Measurements from ENCODE around the gene ENPP1.

ENPP1 gene

DNA sequence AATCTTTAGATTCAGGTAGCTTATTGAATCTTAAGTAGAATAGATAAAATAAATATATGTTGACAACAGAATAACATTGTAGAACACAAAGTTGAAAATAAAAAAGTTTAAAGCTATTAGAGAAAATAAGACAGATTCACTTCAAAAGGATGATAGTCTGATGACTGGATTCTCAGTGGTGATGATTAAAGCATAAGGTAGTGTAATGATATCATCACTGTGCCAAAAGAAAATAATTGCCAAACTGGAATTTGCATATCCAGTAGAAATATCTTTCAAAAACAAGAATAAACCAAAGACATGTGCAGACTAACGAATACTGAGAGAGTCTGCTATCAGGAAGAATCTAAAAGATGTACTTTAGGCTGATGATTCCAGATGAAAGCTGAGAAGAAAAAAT lies 30.2 kb downstream of the ENPP1 start:
- H3K9me3 ChIP-seq (replicated peaks; ENCODE audit: low read length) = no peaks in the 10 kb centered on the region
- no peak overlapping the region for H3K4me3 ChIP-seq (ENCODE audit: low read length)
- H3K4me2 ChIP-seq (ENCODE audit: low read length) = no peak overlapping the region
- no peak overlapping the region for H3K9ac ChIP-seq (ENCODE audit: low read depth, low read length)
- H3K4me1 ChIP-seq (ENCODE audit: control insufficient read depth, insufficient read depth, low read length) = peaks cover 4% of the 10 kb centered on the region
- H3K36me3 ChIP-seq (ENCODE audit: insufficient read depth, low read length) = no peaks in the 10 kb centered on the region
- H3K27me3 ChIP-seq (ENCODE audit: control insufficient read depth, insufficient read depth, low read length) = no peaks in the 10 kb centered on the region

DNA sequence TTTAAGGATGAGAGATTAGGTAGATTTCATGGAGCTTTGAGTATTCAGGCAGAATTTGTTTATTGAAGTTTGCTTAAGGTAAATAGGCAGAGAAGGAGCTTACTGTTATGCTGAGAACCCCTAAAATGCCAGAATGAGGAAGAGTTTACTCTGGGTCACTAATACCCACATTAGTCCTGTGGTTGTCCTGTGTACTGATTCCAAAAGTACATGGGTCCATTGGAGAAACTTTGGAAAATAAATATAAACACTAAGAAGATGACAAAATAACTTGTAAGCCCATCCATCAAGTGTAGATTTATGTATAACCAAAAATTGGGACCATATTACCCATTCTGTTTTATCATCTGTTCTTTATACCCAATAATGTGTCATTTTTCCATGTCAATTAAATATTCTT lies 31.6 kb downstream of the ENPP1 start:
- H3K4me2 ChIP-seq (ENCODE audit: low read length) = no peak overlapping the region
- H3K36me3 ChIP-seq (ENCODE audit: insufficient read depth, low read length) = no peaks in the 10 kb centered on the region
- H3K27me3 ChIP-seq (ENCODE audit: control insufficient read depth, insufficient read depth, low read length) = no peaks in the 10 kb centered on the region
- no peak overlapping the region for H3K4me3 ChIP-seq (ENCODE audit: low read length)
- no peaks in the 10 kb centered on the region for H3K9me3 ChIP-seq (replicated peaks; ENCODE audit: low read length)
- no peak overlapping the region for H3K9ac ChIP-seq (ENCODE audit: low read depth, low read length)
- H3K4me1 ChIP-seq (ENCODE audit: control insufficient read depth, insufficient read depth, low read length) = peaks cover 4% of the 10 kb centered on the region

DNA sequence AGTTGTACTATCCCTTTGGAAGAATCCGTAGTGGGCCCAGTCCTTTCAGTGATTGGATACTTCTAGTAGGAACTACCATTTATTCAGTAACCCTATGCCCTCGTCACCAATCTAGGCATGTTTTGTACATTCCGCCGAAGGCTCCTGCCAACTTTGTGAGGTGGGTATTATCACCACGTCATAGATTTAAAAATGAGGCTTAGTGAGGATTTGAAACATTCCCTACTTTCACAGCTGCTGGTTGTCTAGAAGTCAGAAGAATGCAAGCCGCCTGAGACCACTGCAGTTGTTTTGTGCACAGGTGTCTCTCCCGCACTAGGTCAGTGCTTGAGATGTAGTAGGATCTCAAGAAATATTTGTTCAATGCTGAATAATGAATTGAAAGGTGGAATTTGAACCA lies 32.6 kb downstream of the ENPP1 start:
- no peak overlapping the region for H3K4me2 ChIP-seq (ENCODE audit: low read length)
- H3K9ac ChIP-seq (ENCODE audit: low read depth, low read length) = no peak overlapping the region
- no peaks in the 10 kb centered on the region for H3K9me3 ChIP-seq (replicated peaks; ENCODE audit: low read length)
- peaks cover 4% of the 10 kb centered on the region for H3K4me1 ChIP-seq (ENCODE audit: control insufficient read depth, insufficient read depth, low read length)
- H3K27me3 ChIP-seq (ENCODE audit: control insufficient read depth, insufficient read depth, low read length) = no peaks in the 10 kb centered on the region
- no peak overlapping the region for H3K4me3 ChIP-seq (ENCODE audit: low read length)
- H3K36me3 ChIP-seq (ENCODE audit: insufficient read depth, low read length) = no peaks in the 10 kb centered on the region

DNA sequence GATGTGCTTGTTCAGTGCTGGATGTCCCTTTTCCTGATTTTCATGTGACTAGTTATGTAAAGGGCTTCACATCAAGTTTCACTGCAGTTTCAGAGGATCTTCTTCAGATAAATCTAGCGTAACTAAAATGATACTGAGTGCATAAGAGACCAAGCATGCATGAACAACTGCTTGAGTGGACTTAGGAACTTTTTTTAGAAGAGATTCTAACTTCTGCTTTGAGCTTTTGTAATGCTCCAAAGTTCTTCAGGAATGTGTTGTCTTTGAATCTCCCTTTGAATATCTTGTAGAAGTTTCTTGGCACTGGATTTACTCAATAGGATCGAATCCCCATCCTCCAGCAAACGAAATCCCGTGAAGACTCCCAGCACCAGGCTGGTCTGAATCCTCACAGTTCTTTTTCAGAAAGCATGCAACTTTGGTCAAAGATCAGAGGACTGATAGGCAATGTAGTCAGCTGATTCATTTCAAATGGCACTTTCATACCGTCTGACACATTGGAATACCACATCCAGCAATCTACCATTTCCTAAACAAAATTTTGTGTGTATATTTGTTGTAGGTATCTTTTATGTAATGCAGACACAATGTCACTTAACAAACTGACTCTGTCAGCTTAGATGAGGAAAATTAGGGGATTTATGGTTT lies 33.2 kb downstream of the ENPP1 start:
- Histone ChIP-seq H3K4me1 (ENCODE audit: control insufficient read depth, insufficient read depth, low read length) (peaks cover 4% of the 10 kb centered on the region), H3K36me3 (ENCODE audit: insufficient read depth, low read length) (no peaks in the 10 kb centered on the region), H3K27me3 (ENCODE audit: control insufficient read depth, insufficient read depth, low read length) (no peaks in the 10 kb centered on the region), H3K9me3 (replicated peaks; ENCODE audit: low read length) (no peaks in the 10 kb centered on the region), H3K9ac (ENCODE audit: low read depth, low read length) (no peak overlapping the region), H3K4me3 (ENCODE audit: low read length) (no peak overlapping the region), H3K4me2 (ENCODE audit: low read length) (no peak overlapping the region)

DNA sequence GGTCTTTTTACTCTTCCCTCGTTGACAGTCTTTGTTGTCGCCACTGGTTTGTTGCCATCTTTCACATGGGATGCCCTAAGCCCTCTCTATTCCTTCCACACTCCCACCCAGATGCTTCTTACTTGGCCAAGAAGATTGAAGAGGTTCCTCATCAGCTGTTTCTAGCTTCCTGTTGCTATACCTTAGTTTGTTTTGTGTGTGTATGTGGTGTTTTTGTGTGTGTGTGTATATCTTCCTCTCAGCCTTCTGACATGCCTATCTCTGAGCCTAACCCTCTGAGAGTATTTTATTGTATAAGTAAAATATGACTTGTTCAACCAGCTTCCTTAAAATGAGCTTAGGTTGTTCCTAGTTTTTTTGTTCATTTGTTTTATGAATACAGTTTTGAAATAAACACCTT lies 35.9 kb downstream of the ENPP1 start:
- H3K27me3 ChIP-seq (ENCODE audit: control insufficient read depth, insufficient read depth, low read length) = no peaks in the 10 kb centered on the region
- no peak overlapping the region for H3K4me3 ChIP-seq (ENCODE audit: low read length)
- no peak overlapping the region for H3K4me2 ChIP-seq (ENCODE audit: low read length)
- no peaks in the 10 kb centered on the region for H3K4me1 ChIP-seq (ENCODE audit: control insufficient read depth, insufficient read depth, low read length)
- H3K36me3 ChIP-seq (ENCODE audit: insufficient read depth, low read length) = no peaks in the 10 kb centered on the region
- H3K9me3 ChIP-seq (replicated peaks; ENCODE audit: low read length) = no peaks in the 10 kb centered on the region
- no peak overlapping the region for H3K9ac ChIP-seq (ENCODE audit: low read depth, low read length)

DNA sequence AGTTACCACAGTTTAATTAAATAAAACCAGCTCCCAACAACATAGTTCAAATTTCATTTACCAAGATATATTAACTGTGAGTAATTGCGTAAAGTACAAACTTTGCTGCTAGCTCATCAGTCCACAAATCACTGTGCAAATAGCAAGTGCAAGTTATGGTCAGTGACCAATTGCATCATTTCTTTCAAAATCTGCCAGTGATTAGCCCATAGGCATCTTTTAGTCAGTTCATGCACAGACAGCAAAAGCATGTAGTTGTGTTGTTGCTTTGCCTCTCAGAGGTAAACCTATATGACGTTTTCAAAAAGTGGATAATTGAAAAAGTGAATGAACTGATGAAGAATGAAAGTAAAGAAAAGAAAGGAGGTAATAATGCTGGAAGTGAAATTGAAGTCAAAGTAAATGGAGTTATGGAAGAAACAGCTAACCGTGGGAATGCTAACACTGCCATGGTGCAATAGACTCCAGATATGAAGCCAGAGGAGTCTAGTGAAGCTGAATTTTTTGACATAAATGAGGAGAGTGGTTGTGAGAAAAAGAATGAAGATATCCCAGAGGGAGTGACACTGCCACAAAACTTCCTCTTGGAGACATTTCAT lies 36.5 kb downstream of the ENPP1 start:
- no peak overlapping the region for H3K9ac ChIP-seq (ENCODE audit: low read depth, low read length)
- no peak overlapping the region for H3K4me2 ChIP-seq (ENCODE audit: low read length)
- no peaks in the 10 kb centered on the region for H3K36me3 ChIP-seq (ENCODE audit: insufficient read depth, low read length)
- H3K4me3 ChIP-seq (ENCODE audit: low read length) = no peak overlapping the region
- H3K9me3 ChIP-seq (replicated peaks; ENCODE audit: low read length) = no peaks in the 10 kb centered on the region
- H3K4me1 ChIP-seq (ENCODE audit: control insufficient read depth, insufficient read depth, low read length) = no peaks in the 10 kb centered on the region
- no peaks in the 10 kb centered on the region for H3K27me3 ChIP-seq (ENCODE audit: control insufficient read depth, insufficient read depth, low read length)

DNA sequence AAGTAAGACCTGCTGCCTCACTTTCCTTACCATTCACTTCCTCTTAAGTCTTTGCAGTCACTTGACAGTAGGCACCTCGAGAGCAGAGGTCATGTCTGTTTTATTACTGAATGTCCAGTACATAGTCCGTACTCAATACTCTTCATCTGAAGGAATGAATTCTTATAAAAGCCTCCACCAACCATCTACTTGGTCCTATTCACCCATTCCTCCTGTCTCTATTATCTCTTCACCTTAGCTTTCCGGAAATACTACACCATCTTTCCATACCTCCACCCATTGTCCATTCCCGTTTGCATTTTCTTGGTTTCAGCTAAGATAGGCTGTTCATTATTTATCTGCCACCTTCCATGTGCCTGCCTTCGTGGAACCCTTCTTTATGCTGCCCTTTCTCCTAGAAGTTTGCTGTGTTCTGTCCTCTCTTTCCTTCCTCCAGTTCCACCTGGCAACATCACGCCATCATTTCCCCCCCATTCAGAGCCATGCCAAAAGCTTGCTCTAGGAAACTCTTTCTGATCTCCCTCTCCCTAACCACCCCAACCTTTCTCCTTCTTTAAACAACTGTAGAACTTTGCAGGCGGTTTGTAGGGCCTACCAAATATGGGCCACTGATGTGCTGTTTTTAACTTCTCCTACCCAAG lies 38.3 kb downstream of the ENPP1 start:
- no peak overlapping the region for H3K4me3 ChIP-seq (ENCODE audit: low read length)
- no peak overlapping the region for H3K4me2 ChIP-seq (ENCODE audit: low read length)
- H3K4me1 ChIP-seq (ENCODE audit: control insufficient read depth, insufficient read depth, low read length) = no peaks in the 10 kb centered on the region
- no peaks in the 10 kb centered on the region for H3K36me3 ChIP-seq (ENCODE audit: insufficient read depth, low read length)
- H3K9me3 ChIP-seq (replicated peaks; ENCODE audit: low read length) = no peaks in the 10 kb centered on the region
- H3K27me3 ChIP-seq (ENCODE audit: control insufficient read depth, insufficient read depth, low read length) = no peaks in the 10 kb centered on the region
- H3K9ac ChIP-seq (ENCODE audit: low read depth, low read length) = no peak overlapping the region

DNA sequence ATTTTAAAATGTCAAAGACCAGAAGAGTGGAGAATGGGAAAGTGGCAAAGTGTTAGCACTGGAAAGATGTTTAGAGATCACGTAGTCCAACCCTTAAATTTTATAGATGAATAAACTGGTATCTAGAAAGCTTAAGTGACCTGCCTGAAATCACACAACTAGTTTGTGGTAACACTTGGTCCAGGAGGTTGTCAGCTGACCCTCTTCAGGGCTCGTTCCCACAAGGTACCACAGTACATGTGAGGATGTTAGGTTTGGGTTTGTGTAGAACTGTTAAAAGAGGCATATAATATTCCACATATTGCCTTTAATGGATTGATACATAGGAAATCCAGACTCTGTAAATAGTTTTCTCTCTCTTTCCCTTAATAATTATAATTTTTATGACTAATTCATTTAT lies 39.1 kb downstream of the ENPP1 start:
- H3K4me2 ChIP-seq (ENCODE audit: low read length) = no peak overlapping the region

DNA sequence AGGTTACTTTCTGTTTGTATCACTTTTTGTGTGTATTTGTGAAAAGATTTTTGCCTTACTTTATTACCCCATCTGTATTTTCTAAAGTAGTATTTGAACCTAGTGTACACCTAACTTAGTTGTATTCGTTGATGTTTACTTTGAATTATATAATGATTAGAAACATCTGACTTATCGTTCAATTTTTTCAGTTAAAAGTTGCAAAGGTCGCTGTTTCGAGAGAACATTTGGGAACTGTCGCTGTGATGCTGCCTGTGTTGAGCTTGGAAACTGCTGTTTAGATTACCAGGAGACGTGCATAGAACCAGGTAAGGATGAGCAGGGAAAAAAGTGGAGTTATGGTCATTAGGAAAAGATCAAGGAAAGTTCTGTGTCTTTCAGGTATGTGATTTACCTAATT lies 42.0 kb downstream of the ENPP1 start:
- H3K36me3 ChIP-seq (ENCODE audit: insufficient read depth, low read length) = no peaks in the 10 kb centered on the region
- no peaks in the 10 kb centered on the region for H3K9me3 ChIP-seq (replicated peaks; ENCODE audit: low read length)
- H3K4me2 ChIP-seq (ENCODE audit: low read length) = no peak overlapping the region

More for the DNA sequence above, 39.1 kb downstream of the ENPP1 start:
- no peak overlapping the region for H3K4me3 ChIP-seq (ENCODE audit: low read length)
- no peaks in the 10 kb centered on the region for H3K36me3 ChIP-seq (ENCODE audit: insufficient read depth, low read length)
- H3K27me3 ChIP-seq (ENCODE audit: control insufficient read depth, insufficient read depth, low read length) = no peaks in the 10 kb centered on the region
- H3K9me3 ChIP-seq (replicated peaks; ENCODE audit: low read length) = no peaks in the 10 kb centered on the region
- H3K4me1 ChIP-seq (ENCODE audit: control insufficient read depth, insufficient read depth, low read length) = no peaks in the 10 kb centered on the region
- no peak overlapping the region for H3K9ac ChIP-seq (ENCODE audit: low read depth, low read length)

DNA sequence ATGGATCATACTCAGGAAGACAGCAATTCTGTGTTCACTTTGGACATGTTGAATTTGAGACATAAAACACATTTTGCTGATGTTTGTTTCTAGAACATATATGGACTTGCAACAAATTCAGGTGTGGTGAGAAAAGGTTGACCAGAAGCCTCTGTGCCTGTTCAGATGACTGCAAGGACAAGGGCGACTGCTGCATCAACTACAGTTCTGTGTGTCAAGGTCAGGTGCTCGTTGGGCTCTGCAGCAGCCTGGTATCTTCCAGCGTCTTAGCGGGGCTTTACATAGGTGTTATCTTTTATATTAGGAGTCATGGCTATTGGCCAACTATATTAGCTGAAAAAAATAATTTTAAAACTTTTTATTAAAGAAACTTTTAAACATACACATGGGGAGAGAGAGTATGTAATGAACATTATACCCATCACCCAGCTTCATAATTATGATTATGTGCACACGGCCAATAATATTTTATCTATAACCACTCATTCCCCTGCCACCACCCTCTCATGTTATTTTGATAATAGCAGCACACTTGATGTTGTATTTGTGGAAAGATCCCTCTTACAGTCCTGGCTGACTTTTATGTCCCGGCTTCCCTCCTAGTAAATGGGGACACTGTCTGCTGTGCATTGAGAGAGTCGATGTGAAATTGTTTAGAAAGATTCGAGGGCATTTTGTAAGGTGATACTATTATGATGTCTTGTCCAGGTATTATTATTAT lies 43.4 kb downstream of the ENPP1 start:
- Histone ChIP-seq H3K9ac (ENCODE audit: low read depth, low read length) (no peak overlapping the region), H3K4me1 (ENCODE audit: control insufficient read depth, insufficient read depth, low read length) (no peaks in the 10 kb centered on the region), H3K9me3 (replicated peaks; ENCODE audit: low read length) (no peaks in the 10 kb centered on the region), H3K4me2 (ENCODE audit: low read length) (no peak overlapping the region), H3K27me3 (ENCODE audit: control insufficient read depth, insufficient read depth, low read length) (no peaks in the 10 kb centered on the region), H3K4me3 (ENCODE audit: low read length) (no peak overlapping the region), H3K36me3 (ENCODE audit: insufficient read depth, low read length) (peaks cover 4% of the 10 kb centered on the region)

More for the DNA sequence above, 42.0 kb downstream of the ENPP1 start:
- Histone ChIP-seq H3K9ac (ENCODE audit: low read depth, low read length) (no peak overlapping the region), H3K4me1 (ENCODE audit: control insufficient read depth, insufficient read depth, low read length) (no peaks in the 10 kb centered on the region), H3K27me3 (ENCODE audit: control insufficient read depth, insufficient read depth, low read length) (no peaks in the 10 kb centered on the region), H3K4me3 (ENCODE audit: low read length) (no peak overlapping the region)

DNA sequence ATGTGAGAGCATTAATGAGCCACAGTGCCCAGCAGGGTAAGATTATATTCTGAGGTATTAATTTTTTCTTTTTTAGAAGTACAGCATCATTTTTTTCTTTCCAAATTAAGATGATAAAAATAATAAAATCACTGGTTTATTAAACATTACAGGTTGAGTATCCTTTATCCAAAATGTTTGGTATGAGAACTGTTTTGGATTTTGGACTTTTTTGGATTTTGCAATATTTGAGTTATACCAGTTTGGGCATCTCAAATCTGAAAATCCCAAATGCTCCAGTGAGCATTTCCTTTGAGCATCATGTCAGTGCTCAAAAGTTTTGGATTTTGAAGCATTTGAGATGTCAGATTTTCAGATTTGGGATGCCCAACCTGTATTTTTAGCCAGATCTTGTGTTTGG lies 44.4 kb downstream of the ENPP1 start:
- Histone ChIP-seq H3K9me3 (replicated peaks; ENCODE audit: low read length) (no peaks in the 10 kb centered on the region), H3K27me3 (ENCODE audit: control insufficient read depth, insufficient read depth, low read length) (no peaks in the 10 kb centered on the region), H3K9ac (ENCODE audit: low read depth, low read length) (no peak overlapping the region), H3K4me3 (ENCODE audit: low read length) (no peak overlapping the region), H3K4me1 (ENCODE audit: control insufficient read depth, insufficient read depth, low read length) (no peaks in the 10 kb centered on the region), H3K4me2 (ENCODE audit: low read length) (no peak overlapping the region), H3K36me3 (ENCODE audit: insufficient read depth, low read length) (peaks cover 4% of the 10 kb centered on the region)

Data from skeletal muscle satellite cell (primary cell).